Heart left ventricle (tissue), 16 donors: ENCODE data around the gene PDHB. TPM values are rescaled to one million over a fixed set of nuclear protein-coding genes. Genes with fewer than 3 reads are reported as not detected.
A peak's percentile ranks its signal among the peaks of the same experiment; 100 is the strongest.

Experiments
- ATAC-seq, 4 donors: fragments of 200-7000 bp; cut with Tn5 transposase; one replicate each; pipeline ENCODE4 v1.9.1; 2020 to 2022; ENCODE audit warnings: moderate library complexity in 4 of 4, mild to moderate bottlenecking in 3 of 4, moderate number of reproducible peaks in 1 of 4
- DNase-seq, 5 donors: peaks; one replicate each; pipeline ENCODE4 v3.0.0-alpha.2; 2020
- H3K27ac ChIP-seq, 12 donors: fragments of 200-600 bp; sonication (generic) in 4 of 12; one replicate each; pipeline versions ENCODE4 v1.5.0 to v1.8.0; 2016 to 2022; ENCODE audit warnings: mild to moderate bottlenecking in 2 of 12
- H3K27me3 ChIP-seq, 9 donors: fragments of 200-600 bp; sonication (generic) in 2 of 9; one replicate each; pipeline versions ENCODE4 v1.5.1 to v1.8.0; 2016 to 2022; ENCODE audit warnings: mild to moderate bottlenecking in 3 of 9
- H3K36me3 ChIP-seq, 9 donors: fragments of 200-600 bp; sonication (generic) in 2 of 9; one replicate each; pipeline versions ENCODE4 v1.5.0 to v1.8.0; 2018 to 2022; ENCODE audit warnings: mild to moderate bottlenecking in 2 of 9
- H3K4me1 ChIP-seq, 12 donors: fragments of 200-600 bp; sonication (generic) in 4 of 12; one replicate each; pipeline versions ENCODE4 v1.5.0 to v1.8.0; 2016 to 2022; ENCODE audit warnings: mild to moderate bottlenecking in 3 of 12
- H3K4me3 ChIP-seq, 12 donors: fragments of 200-600 bp; sonication (generic) in 4 of 12; one replicate each; pipeline versions ENCODE4 v1.5.0 to v1.8.0; 2017 to 2022; ENCODE audit warnings: mild to moderate bottlenecking in 9 of 12, moderate library complexity in 4 of 12
- H3K9me3 ChIP-seq, 12 donors: fragments of 200-600 bp; sonication (generic) in 4 of 12; one replicate each; pipeline versions ENCODE4 v1.5.0 to v1.8.0; 2016 to 2022; ENCODE audit warnings: mild to moderate bottlenecking in 1 of 12
- CTCF ChIP-seq, 12 donors: fragments of 200-600 bp; sonication (generic) in 4 of 12; IDR thresholded peaks; one replicate each; pipeline versions ENCODE4 v1.5.0 to v1.8.0; 2018 to 2022; ENCODE audit warnings: antibody characterized with exemption in 12 of 12, mild to moderate bottlenecking in 5 of 12
- POLR2A ChIP-seq, 2 donors: fragments of 450-650 bp; IDR thresholded peaks; one replicate each; pipeline ENCODE4 v1.6.1; 2017; ENCODE audit warnings: antibody characterized with exemption in 2 of 2, mild to moderate bottlenecking in 2 of 2, moderate library complexity in 2 of 2
- WGBS, 4 donors: extraction: QIAGEN DNeasy Blood & Tissue Kit in 2 of 4; methylation state at CpG; one replicate each; pipeline versions ENCODE4 v1.1.5 to v1.1.7; 2013 to 2018; 5-methylcytosine and 5-hydroxymethylcytosine counted together
- intact Hi-C, 10 donors: fragments of 100-400 bp; cut with DNase I; formaldehyde crosslinking; loops; one replicate each; pipeline versions ENCODE4 v1.11.1 to v1.14.2; 2022
- polyA plus RNA-seq, 2 donors: library from polyadenylated mRNA; stranded (reverse); fragments of 200-250 nt; gene quantifications; one replicate each; pipeline ENCODE4 v1.2.3, GENCODE V29; 2013
- total RNA-seq, 9 donors: library from RNA; depleted of rRNA in 2 of 9; stranded (reverse); fragments of >200 nt in 2 of 9; fragmentation: NEBNext Ultra II Directional in 3 of 9; extraction: Animal tissue kit (Norgen Biotek cat#: 25700) in 3 of 9; gene quantifications; one replicate each; pipeline versions ENCODE4 v1.1.0 to v1.2.4, GENCODE V29; 2016 to 2023
- donor health status: ischemic (EF 13 %, LVEDD 7.1; RV severe dilation, severe dysfunction).
- donor health status: healthy with polysubstance abuse.
- donor health status: DM: no; HTN: yes; CAD: no.
- donor health status: DM: no; HTN: no; CAD: no.
- donor health status: ischemic (EF 25% LVEDD 6.9; RV normal size, moderate dysfunction).
- donor health status: ischemic (EF 25% LVEDD 5.7; RV mildly dilated, moderate dysfunction).
- donor health status: healthy.
- donor health status: DM: yes; HTN: yes; CAD: no.
- donor health status: ischemic (EF 35%, LVEDD 5.7; RV mildly dilated, moderate dysfunction).
- donor health status: nonischemic (EF 11% LVEDD 7.7; RV severe dilation, severe dysfunction).
- donor health status: DM: yes; HTN: yes; CAD: no.
- donor health status: PGD.
- donor health status: ischemic (EF 29% LVEDD 5.4; RV normal size, mild dysfunction).
- donor health status: nonischemic (EF 23%, LVEDD 6.1; RV moderate dilation, normal function).

Gene PDHB
- total and polyA plus RNA-seq, 11 donors: 133 to 274 (median 192) TPM

GRCh38 chr3:58404396-58404795 lies 29.2 kb downstream of the PDHB start:
- TF ChIP-seq POLR2A (IDR thresholded peaks at IDR 0.05): no peak
- no peak for TF ChIP-seq CTCF (IDR thresholded peaks at IDR 0.05)
- intact Hi-C loops: no loop called here
- Histone ChIP-seq H3K9me3 (no peaks in the 10 kb centered on the region), H3K4me3 (no peak overlapping the region), H3K27ac (no peak overlapping the region), H3K36me3 (peaks cover 0 to 89% (median 59%) of the 10 kb centered on the region in 9 donors), H3K4me1 (peaks cover 0 to 6% (median 2%) of the 10 kb centered on the region in 12 donors), H3K27me3 (no peaks in the 10 kb centered on the region)
- peak in 2 of 4 donors; percentile 56 to 75 for ATAC-seq
- DNase-seq: no peak
- 74 to 85% (median 77%) methylated on average over 4 of the region's 4 CpGs for WGBS, 4 donors

GRCh38 chr3:58403513-58404109 lies 30.0 kb downstream of the PDHB start:
- H3K36me3 ChIP-seq: peaks cover 0 to 89% (median 59%) of the 10 kb centered on the region in 9 donors
- intact Hi-C loops: no loop called here
- no peak overlapping the region for H3K4me3 ChIP-seq
- H3K27ac ChIP-seq: no peak overlapping the region
- ATAC-seq: no peak
- 93 to 96% (median 95%) methylated on average over 6 of the region's 6 CpGs for WGBS, 4 donors
- H3K27me3 ChIP-seq: no peaks in the 10 kb centered on the region
- DNase-seq: no peak
- TF ChIP-seq POLR2A (IDR thresholded peaks at IDR 0.05) (no peak), CTCF (IDR thresholded peaks at IDR 0.05) (no peak)
- H3K9me3 ChIP-seq: no peaks in the 10 kb centered on the region
- H3K4me1 ChIP-seq: peaks cover 0 to 13% (median 1%) of the 10 kb centered on the region in 12 donors

GRCh38 chr3:58398669-58399333 lies 34.8 kb downstream of the PDHB start:
- no peak for TF ChIP-seq POLR2A (IDR thresholded peaks at IDR 0.05)
- no peak for TF ChIP-seq CTCF (IDR thresholded peaks at IDR 0.05)
- no peaks in the 10 kb centered on the region for H3K27me3 ChIP-seq
- 45 to 72% (median 57%) methylated on average over 9 of the region's 9 CpGs for WGBS, 4 donors
- peak; percentile 74 to 88 (median 83) for ATAC-seq
- H3K4me1 ChIP-seq: peaks cover 0 to 23% (median 2%) of the 10 kb centered on the region in 12 donors
- intact Hi-C loops: no loop called here
- no peaks in the 10 kb centered on the region for H3K9me3 ChIP-seq
- H3K27ac ChIP-seq: peak overlapping the region; percentile 20 to 84 (median 58)
- peak in 1 of 5 donors; percentile 37 for DNase-seq
- H3K4me3 ChIP-seq: no peak overlapping the region
- H3K36me3 ChIP-seq: peaks cover 0 to 90% (median 71%) of the 10 kb centered on the region in 9 donors

GRCh38 chr3:58394339-58394738 lies 39.3 kb downstream of the PDHB start:
- no peaks in the 10 kb centered on the region for H3K27me3 ChIP-seq
- H3K4me1 ChIP-seq: peaks cover 0 to 37% (median 8%) of the 10 kb centered on the region in 12 donors
- H3K36me3 ChIP-seq: peaks cover 0 to 62% (median 46%) of the 10 kb centered on the region in 9 donors
- ATAC-seq (no peak), DNase-seq (no peak)
- H3K4me3 ChIP-seq: no peak overlapping the region
- intact Hi-C loops: no loop called here
- TF ChIP-seq CTCF (IDR thresholded peaks at IDR 0.05) (no peak), POLR2A (IDR thresholded peaks at IDR 0.05) (no peak)
- H3K27ac ChIP-seq: no peak overlapping the region
- no peaks in the 10 kb centered on the region for H3K9me3 ChIP-seq
